C4-2B (cell line): Measurements from ENCODE around the gene PKMYT1.

Source experiments
- H3K27ac ChIP-seq: fragments of 450-650 bp; 2 replicates; pipeline ENCODE4 v1.5.1; 2017
- ZFX ChIP-seq: fragments of 450-650 bp; IDR thresholded peaks from 2 replicates; pipeline ENCODE4 v1.6.1; 2017
- TF ChIP-seq, protein P1 (sequence below): fragments of 450-650 bp; conservative IDR thresholded peaks from 2 replicates; pipeline ENCODE4 v1.5.1; 2017; ENCODE audit warnings: mild to moderate bottlenecking

Gene PKMYT1

DNA sequence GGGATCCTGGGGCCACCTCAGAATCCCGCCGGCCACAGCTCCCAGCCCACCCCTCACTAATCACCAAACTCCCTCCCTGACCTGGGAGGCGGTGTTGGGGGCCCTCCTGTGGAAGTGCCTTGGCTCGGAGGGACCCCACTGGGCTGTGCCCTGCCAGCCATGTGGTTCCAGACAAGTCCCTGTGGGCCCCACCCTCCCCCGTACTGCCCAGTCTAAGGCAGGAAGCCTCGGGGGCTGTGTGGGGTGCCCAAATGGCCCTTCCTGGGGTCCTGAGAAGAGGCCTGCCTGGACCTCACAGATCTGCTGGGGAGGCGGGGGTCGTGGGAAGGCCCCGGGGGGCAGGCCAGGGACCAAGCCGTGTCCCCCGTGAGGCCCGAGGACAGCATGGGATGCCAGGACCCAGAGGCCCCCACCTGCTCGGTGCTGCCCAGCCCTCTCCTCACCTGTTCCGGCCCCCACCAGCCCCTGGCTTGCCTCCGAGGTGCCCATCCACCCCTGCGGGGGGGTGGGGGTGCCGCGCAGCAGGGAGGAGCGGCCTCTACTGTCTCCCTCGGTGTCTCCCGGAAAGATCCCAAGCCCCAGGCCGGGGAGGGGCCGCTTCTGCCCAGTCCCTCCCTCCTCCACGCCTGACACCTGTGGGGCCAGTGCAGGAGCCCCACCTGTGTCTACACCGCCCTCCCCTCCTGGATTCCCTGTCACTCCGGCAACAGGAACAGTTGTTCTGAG, 25.4 kb downstream of the PKMYT1 start:
- TF ChIP-seq, protein P1, sequence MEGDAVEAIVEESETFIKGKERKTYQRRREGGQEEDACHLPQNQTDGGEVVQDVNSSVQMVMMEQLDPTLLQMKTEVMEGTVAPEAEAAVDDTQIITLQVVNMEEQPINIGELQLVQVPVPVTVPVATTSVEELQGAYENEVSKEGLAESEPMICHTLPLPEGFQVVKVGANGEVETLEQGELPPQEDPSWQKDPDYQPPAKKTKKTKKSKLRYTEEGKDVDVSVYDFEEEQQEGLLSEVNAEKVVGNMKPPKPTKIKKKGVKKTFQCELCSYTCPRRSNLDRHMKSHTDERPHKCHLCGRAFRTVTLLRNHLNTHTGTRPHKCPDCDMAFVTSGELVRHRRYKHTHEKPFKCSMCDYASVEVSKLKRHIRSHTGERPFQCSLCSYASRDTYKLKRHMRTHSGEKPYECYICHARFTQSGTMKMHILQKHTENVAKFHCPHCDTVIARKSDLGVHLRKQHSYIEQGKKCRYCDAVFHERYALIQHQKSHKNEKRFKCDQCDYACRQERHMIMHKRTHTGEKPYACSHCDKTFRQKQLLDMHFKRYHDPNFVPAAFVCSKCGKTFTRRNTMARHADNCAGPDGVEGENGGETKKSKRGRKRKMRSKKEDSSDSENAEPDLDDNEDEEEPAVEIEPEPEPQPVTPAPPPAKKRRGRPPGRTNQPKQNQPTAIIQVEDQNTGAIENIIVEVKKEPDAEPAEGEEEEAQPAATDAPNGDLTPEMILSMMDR: no peak
- H3K27ac ChIP-seq: no peak overlapping the region

DNA sequence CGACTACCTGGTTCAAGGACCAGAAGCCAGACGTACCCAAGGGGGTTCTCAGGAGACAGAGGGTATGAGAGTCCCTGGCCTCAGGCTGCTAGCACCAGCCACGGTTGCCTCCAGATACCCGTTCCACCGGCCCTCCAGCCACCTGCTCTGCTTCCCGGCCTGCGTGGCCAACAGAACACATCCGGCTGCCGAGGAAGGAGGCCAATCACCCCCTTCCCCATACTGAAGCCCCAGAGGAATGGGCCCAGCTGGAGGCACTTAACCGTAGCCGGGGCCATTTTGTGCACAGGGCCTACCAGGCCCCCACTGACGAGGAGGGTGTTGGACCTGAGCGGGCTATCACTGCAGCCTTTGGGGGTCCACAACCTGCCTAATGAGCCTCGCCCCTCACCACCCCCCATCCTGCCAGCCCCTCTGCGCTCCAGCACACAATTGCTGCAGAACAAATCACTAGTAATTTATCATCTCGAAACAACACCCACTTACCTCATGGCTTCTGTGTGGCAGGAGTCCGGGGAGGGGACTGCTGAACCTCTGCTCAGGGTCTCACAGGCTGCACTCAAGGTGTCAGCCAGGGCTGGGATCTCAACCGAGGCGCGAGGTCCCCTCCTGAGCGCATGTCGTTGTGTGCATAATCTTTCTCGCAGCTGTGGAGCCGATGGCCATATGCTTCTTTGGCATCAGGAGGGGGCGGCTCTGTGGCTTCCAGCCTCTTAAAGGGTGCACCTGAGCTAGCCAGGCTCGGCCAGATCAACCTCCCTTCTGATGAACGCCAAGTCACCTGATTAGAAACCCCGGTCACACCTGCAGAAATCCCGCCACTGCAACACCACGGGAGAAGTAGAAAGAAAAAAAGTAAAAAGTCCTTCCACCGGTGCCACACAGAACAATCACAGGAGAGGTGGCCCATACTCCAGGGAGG, 26.3 kb downstream of the PKMYT1 start:
- H3K27ac ChIP-seq: no peak overlapping the region
- TF ChIP-seq, protein P1: no peak
- TF ChIP-seq ZFX: no peak

DNA sequence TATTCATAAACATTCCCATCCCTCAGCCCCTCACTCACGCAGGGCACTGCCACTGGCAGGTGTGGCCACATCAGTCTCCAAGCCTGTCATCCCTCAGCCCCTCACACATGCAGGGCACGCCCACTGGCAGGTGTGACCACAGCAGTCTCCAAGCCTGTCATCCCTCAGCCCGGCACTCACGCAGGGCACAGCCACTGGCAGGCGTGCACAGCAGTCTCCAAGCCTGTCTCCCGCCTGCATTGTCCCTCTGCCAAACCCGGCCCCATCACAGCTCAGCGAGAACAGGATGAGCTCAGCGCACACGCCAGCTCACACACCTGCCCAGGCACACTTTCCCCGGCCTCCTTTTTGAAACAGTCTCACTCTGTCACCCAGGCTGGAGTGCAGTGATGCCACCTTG, 27.6 kb downstream of the PKMYT1 start:
- TF ChIP-seq, protein P1: no peak
- no peak for TF ChIP-seq ZFX
- no peak overlapping the region for H3K27ac ChIP-seq

DNA sequence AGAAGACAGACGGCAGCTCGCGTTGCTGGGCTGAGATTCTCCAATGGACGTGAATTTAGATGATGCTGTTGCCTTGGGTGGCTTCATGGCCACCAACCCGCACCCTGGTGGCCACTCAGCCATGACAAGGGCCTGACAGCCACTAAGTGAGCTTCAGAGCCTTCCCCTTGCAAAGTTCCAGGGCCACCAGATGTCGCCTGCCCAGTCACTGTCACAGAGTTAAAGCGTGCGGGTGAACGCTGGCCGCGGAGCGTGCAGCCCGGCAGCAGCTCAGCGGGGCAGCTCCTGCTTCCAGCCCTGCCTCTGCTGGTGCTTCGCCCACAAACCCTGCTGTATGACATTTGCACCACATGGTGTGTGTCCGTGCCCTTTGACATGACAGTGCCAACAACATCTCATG, 29.5 kb downstream of the PKMYT1 start:
- no peak overlapping the region for H3K27ac ChIP-seq
- no peak for TF ChIP-seq ZFX
- TF ChIP-seq, protein P1: no peak

DNA sequence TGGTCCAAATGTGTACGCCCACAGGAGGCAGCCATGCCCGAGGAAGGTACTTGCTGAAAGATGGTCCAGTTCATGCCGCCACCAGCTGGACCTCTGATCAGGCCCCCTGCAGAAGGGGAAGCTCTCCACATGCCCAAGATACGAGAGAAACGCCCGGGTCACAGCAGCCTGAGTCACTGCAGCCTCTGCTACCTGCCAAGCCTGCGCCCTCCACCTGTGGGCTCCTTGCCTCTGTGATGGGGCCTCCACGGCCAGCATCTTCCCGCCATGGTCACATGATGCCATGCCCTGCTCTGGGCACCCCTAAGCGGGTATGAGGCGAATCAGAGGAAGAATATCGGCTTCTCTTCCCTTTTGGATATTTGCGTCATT, 29.9 kb downstream of the PKMYT1 start:
- no peak overlapping the region for H3K27ac ChIP-seq
- TF ChIP-seq, protein P1: no peak
- no peak for TF ChIP-seq ZFX

DNA sequence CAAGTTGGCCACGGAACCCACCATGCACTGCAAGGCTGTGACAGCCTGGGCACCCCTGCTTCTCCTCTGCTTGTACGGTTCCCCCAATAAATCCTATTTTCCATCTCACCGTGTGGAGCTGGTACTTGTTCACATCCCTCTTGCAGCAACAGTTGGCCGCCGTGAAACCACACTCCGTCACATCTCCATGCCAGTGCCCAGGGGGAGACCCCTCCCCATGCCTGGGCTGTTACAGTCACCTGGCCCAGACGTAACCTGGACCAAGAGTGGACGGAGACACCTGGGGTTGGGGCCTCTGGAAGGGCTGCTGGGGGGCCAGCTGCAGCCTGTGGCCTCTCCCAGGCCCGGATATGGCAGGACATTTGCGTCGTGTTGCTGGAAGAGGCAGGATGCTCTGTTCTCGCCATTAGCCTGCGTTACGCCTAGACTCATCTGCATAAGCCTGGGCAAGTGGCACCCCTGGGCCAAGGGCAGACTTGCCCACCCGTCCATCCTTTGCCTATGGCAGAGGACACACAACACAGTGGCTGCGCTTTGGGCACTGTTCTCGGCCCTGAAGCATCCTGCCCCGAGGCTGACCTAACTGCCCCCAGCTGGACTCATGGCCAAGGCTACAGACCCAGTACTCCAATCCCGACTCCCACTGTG, 30.4 kb downstream of the PKMYT1 start:
- TF ChIP-seq, protein P1: no peak
- TF ChIP-seq ZFX: no peak
- no peak overlapping the region for H3K27ac ChIP-seq
